Hepatocyte (in vitro differentiated cells): ENCODE results near the gene SRC.

Experiments used
- EZH2 ChIP-seq: fragments of 200-600 bp; sonication (generic); IDR thresholded peaks from 2 replicates; pipeline ENCODE4 v1.6.1; 2016; ENCODE audit warnings: antibody characterized with exemption, mild to moderate bottlenecking, borderline replicate concordance
- TF ChIP-seq, protein P1 (sequence below): fragments of 200-600 bp; sonication (generic); IDR thresholded peaks from 2 replicates; pipeline ENCODE4 v1.5.1; 2016; ENCODE audit warnings: antibody characterized with exemption, mild to moderate bottlenecking; ENCODE audit not compliant: poor library complexity

DNA sequence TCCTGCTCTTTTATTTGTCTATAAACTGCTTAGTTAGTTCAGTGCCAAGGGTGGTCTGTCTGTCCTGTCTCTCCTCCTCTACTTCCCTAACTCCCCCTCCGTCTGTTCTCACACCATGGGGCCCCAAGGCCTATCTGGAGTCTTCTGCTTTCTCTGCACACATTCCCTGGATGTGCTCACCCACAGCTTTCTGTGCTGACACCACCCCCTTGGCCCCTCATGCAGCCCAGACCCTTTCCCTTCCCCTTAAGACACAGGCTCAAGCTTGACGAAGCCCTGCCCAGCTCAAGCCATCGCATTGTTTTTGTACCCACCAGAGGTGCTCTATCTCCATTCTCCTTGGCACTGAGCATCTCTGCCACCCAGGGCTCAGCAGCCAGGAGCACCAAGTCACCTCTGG, 97.0 kb downstream of the SRC start:
- TF ChIP-seq, protein P1, sequence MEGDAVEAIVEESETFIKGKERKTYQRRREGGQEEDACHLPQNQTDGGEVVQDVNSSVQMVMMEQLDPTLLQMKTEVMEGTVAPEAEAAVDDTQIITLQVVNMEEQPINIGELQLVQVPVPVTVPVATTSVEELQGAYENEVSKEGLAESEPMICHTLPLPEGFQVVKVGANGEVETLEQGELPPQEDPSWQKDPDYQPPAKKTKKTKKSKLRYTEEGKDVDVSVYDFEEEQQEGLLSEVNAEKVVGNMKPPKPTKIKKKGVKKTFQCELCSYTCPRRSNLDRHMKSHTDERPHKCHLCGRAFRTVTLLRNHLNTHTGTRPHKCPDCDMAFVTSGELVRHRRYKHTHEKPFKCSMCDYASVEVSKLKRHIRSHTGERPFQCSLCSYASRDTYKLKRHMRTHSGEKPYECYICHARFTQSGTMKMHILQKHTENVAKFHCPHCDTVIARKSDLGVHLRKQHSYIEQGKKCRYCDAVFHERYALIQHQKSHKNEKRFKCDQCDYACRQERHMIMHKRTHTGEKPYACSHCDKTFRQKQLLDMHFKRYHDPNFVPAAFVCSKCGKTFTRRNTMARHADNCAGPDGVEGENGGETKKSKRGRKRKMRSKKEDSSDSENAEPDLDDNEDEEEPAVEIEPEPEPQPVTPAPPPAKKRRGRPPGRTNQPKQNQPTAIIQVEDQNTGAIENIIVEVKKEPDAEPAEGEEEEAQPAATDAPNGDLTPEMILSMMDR, result no peak
- TF ChIP-seq EZH2, result no peak
